ENCODE results near the gene SLC25A6.

The SLC25A6 gene

GRCh38 chrX:1359477-1359873 lies 32.4 kb downstream of the SLC25A6 start:
- Histone ChIP-seq H4K8ac (ENCODE audit: low read length) (no peak overlapping the region), H3K4ac (ENCODE audit: low read depth in 1 of 2, low read length in 2 of 2) (no peak overlapping the region), H3K4me3 (ENCODE audit: insufficient read depth in 1 of 2, low read depth in 1 of 2, low read length in 2 of 2) (no peak overlapping the region), H3K4me2 (ENCODE audit: low read length, poor library complexity, severe bottlenecking) (no peak overlapping the region), H2AK5ac (ENCODE audit: low read length, severe bottlenecking) (no peak overlapping the region), H3K36me3 (ENCODE audit: control insufficient read depth in 1 of 2, insufficient read depth in 2 of 2, low read depth in 1 of 2, low read length in 2 of 2) (peaks cover 4 to 11% of the 10 kb centered on the region in 2 experiments), H2BK120ac (ENCODE audit: low read depth, low read length) (no peak overlapping the region), H3K9me3 (ENCODE audit: control insufficient read depth, low read length) (peaks cover 2% of the 10 kb centered on the region), H3K4me1 (ENCODE audit: control insufficient read depth, insufficient read depth, low read depth, low read length) (peaks cover 1% of the 10 kb centered on the region), H2AFZ (ENCODE audit: low read depth, low read length) (no peak overlapping the region), H3K9ac (ENCODE audit: low read length) (no peak overlapping the region), H3K79me1 (replicated peaks; ENCODE audit: low read length, poor library complexity, severe bottlenecking) (no peaks in the 10 kb centered on the region), H4K91ac (ENCODE audit: low read length) (no peak overlapping the region), H2BK15ac (ENCODE audit: low read depth, poor library complexity, severe bottlenecking) (no peak overlapping the region), H3K23ac (ENCODE audit: low read length in 2 of 2) (no peak overlapping the region), H2BK5ac (ENCODE audit: low read depth, low read length, poor library complexity, severe bottlenecking) (no peak overlapping the region), H3K27me3 (ENCODE audit: control insufficient read depth in 1 of 2, insufficient read depth in 1 of 2, low read length in 2 of 2) (no peaks in the 10 kb centered on the region), H2BK12ac (ENCODE audit: low read length in 2 of 2) (no peak overlapping the region), H3K27ac (ENCODE audit: low read length, poor library complexity, severe bottlenecking) (no peak overlapping the region), H3K14ac (ENCODE audit: low read length in 2 of 2) (no peak overlapping the region), H3K18ac (ENCODE audit: low read depth in 1 of 2, low read length in 2 of 2) (no peak overlapping the region)
- WGBS = 70% methylated on average over 4 of the region's 4 CpGs
- DNase-seq = no peak

- Histone ChIP-seq H2BK5ac (ENCODE audit: low read depth, low read length, poor library complexity, severe bottlenecking) (no peak overlapping the region), H2AK5ac (ENCODE audit: low read length, severe bottlenecking) (no peak overlapping the region)
- 82% methylated on average over 5 of the region's 6 CpGs for whole genome bisulfite sequencing
Observed at GRCh38 chrX:1358793-1359476, 33.0 kb downstream of the SLC25A6 start.

GRCh38 chrX:1357993-1358392 lies 33.9 kb downstream of the SLC25A6 start:
- Histone ChIP-seq H3K4me2 (ENCODE audit: low read length, poor library complexity, severe bottlenecking) (no peak overlapping the region), H2BK5ac (ENCODE audit: low read depth, low read length, poor library complexity, severe bottlenecking) (no peak overlapping the region)
- WGBS = 95% methylated on average over 10 of the region's 10 CpGs

More at GRCh38 chrX:1358793-1359476, 33.0 kb downstream of the SLC25A6 start:
- no peak for DNase-seq
- Histone ChIP-seq H3K27me3 (ENCODE audit: control insufficient read depth in 1 of 2, insufficient read depth in 1 of 2, low read length in 2 of 2) (no peaks in the 10 kb centered on the region), H2BK15ac (ENCODE audit: low read depth, poor library complexity, severe bottlenecking) (no peak overlapping the region), H3K9me3 (ENCODE audit: control insufficient read depth, low read length) (peaks cover 2% of the 10 kb centered on the region), H3K9ac (ENCODE audit: low read length) (no peak overlapping the region), H3K27ac (ENCODE audit: low read length, poor library complexity, severe bottlenecking) (no peak overlapping the region), H2BK12ac (ENCODE audit: low read length in 2 of 2) (no peak overlapping the region), H2AFZ (ENCODE audit: low read depth, low read length) (no peak overlapping the region), H3K14ac (ENCODE audit: low read length in 2 of 2) (no peak overlapping the region), H2BK120ac (ENCODE audit: low read depth, low read length) (no peak overlapping the region), H3K4ac (ENCODE audit: low read depth in 1 of 2, low read length in 2 of 2) (no peak overlapping the region), H3K18ac (ENCODE audit: low read depth in 1 of 2, low read length in 2 of 2) (no peak overlapping the region), H4K91ac (ENCODE audit: low read length) (no peak overlapping the region), H3K79me1 (replicated peaks; ENCODE audit: low read length, poor library complexity, severe bottlenecking) (no peaks in the 10 kb centered on the region), H3K23ac (ENCODE audit: low read length in 2 of 2) (no peak overlapping the region), H3K36me3 (ENCODE audit: control insufficient read depth in 1 of 2, insufficient read depth in 2 of 2, low read depth in 1 of 2, low read length in 2 of 2) (peaks cover 4 to 11% of the 10 kb centered on the region in 2 experiments), H4K8ac (ENCODE audit: low read length) (no peak overlapping the region), H3K4me3 (ENCODE audit: insufficient read depth in 1 of 2, low read depth in 1 of 2, low read length in 2 of 2) (no peak overlapping the region), H3K4me1 (ENCODE audit: control insufficient read depth, insufficient read depth, low read depth, low read length) (peaks cover 1% of the 10 kb centered on the region), H3K4me2 (ENCODE audit: low read length, poor library complexity, severe bottlenecking) (no peak overlapping the region)

GRCh38 chrX:1355131-1356046 lies 36.5 kb downstream of the SLC25A6 start:
- H2BK15ac ChIP-seq (ENCODE audit: low read depth, poor library complexity, severe bottlenecking) = no peak overlapping the region
- no peak overlapping the region for H3K4me2 ChIP-seq (ENCODE audit: low read length, poor library complexity, severe bottlenecking)
- H2BK120ac ChIP-seq (ENCODE audit: low read depth, low read length) = no peak overlapping the region
- no peak overlapping the region for H4K91ac ChIP-seq (ENCODE audit: low read length)
- H2BK5ac ChIP-seq (ENCODE audit: low read depth, low read length, poor library complexity, severe bottlenecking) = no peak overlapping the region
- no peaks in the 10 kb centered on the region for H3K79me1 ChIP-seq (replicated peaks; ENCODE audit: low read length, poor library complexity, severe bottlenecking)
- H3K18ac ChIP-seq (ENCODE audit: low read depth in 1 of 2, low read length in 2 of 2) = no peak overlapping the region
- no peak overlapping the region for H3K14ac ChIP-seq (ENCODE audit: low read length in 2 of 2)
- H3K4me3 ChIP-seq (ENCODE audit: insufficient read depth in 1 of 2, low read depth in 1 of 2, low read length in 2 of 2) = no peak overlapping the region
- no peak overlapping the region for H2BK12ac ChIP-seq (ENCODE audit: low read length in 2 of 2)
- no peak overlapping the region for H3K9ac ChIP-seq (ENCODE audit: low read length)
- 32% methylated on average over 9 of the region's 11 CpGs for WGBS
- H3K4me1 ChIP-seq (ENCODE audit: control insufficient read depth, insufficient read depth, low read depth, low read length) = peaks cover 1% of the 10 kb centered on the region
- H3K23ac ChIP-seq (ENCODE audit: low read length in 2 of 2) = no peak overlapping the region
- H4K8ac ChIP-seq (ENCODE audit: low read length) = no peak overlapping the region
- peak overlapping the region in 1 of 2 experiments; percentile 51 for H3K4ac ChIP-seq (ENCODE audit: low read depth in 1 of 2, low read length in 2 of 2)
- DNase-seq = no peak
- peaks cover 2% of the 10 kb centered on the region for H3K9me3 ChIP-seq (ENCODE audit: control insufficient read depth, low read length)
- no peaks in the 10 kb centered on the region for H3K27me3 ChIP-seq (ENCODE audit: control insufficient read depth in 1 of 2, insufficient read depth in 1 of 2, low read length in 2 of 2)
- peaks cover 4 to 8% of the 10 kb centered on the region in 2 experiments for H3K36me3 ChIP-seq (ENCODE audit: control insufficient read depth in 1 of 2, insufficient read depth in 2 of 2, low read depth in 1 of 2, low read length in 2 of 2)
- H3K27ac ChIP-seq (ENCODE audit: low read length, poor library complexity, severe bottlenecking) = no peak overlapping the region
- H2AFZ ChIP-seq (ENCODE audit: low read depth, low read length) = no peak overlapping the region
- H2AK5ac ChIP-seq (ENCODE audit: low read length, severe bottlenecking) = no peak overlapping the region

More at GRCh38 chrX:1357993-1358392, 33.9 kb downstream of the SLC25A6 start:
- Histone ChIP-seq H2BK15ac (ENCODE audit: low read depth, poor library complexity, severe bottlenecking) (no peak overlapping the region), H3K9ac (ENCODE audit: low read length) (no peak overlapping the region), H3K79me1 (replicated peaks; ENCODE audit: low read length, poor library complexity, severe bottlenecking) (no peaks in the 10 kb centered on the region), H3K27me3 (ENCODE audit: control insufficient read depth in 1 of 2, insufficient read depth in 1 of 2, low read length in 2 of 2) (no peaks in the 10 kb centered on the region), H2BK120ac (ENCODE audit: low read depth, low read length) (no peak overlapping the region), H3K4me1 (ENCODE audit: control insufficient read depth, insufficient read depth, low read depth, low read length) (peaks cover 1% of the 10 kb centered on the region), H3K14ac (ENCODE audit: low read length in 2 of 2) (no peak overlapping the region), H3K4ac (ENCODE audit: low read depth in 1 of 2, low read length in 2 of 2) (no peak overlapping the region), H3K23ac (ENCODE audit: low read length in 2 of 2) (no peak overlapping the region), H3K4me3 (ENCODE audit: insufficient read depth in 1 of 2, low read depth in 1 of 2, low read length in 2 of 2) (no peak overlapping the region), H2AFZ (ENCODE audit: low read depth, low read length) (no peak overlapping the region), H3K18ac (ENCODE audit: low read depth in 1 of 2, low read length in 2 of 2) (no peak overlapping the region), H4K91ac (ENCODE audit: low read length) (no peak overlapping the region), H3K9me3 (ENCODE audit: control insufficient read depth, low read length) (peaks cover 2% of the 10 kb centered on the region), H4K8ac (ENCODE audit: low read length) (no peak overlapping the region), H2AK5ac (ENCODE audit: low read length, severe bottlenecking) (no peak overlapping the region), H3K36me3 (ENCODE audit: control insufficient read depth in 1 of 2, insufficient read depth in 2 of 2, low read depth in 1 of 2, low read length in 2 of 2) (peaks cover 4 to 11% of the 10 kb centered on the region in 2 experiments), H2BK12ac (ENCODE audit: low read length in 2 of 2) (no peak overlapping the region), H3K27ac (ENCODE audit: low read length, poor library complexity, severe bottlenecking) (no peak overlapping the region)
- DNase-seq = no peak
